NCI-H1417 (cell line): Measurements from ENCODE around the gene CORO1C.

Experiments
- DNase-seq, 3 experiments: peaks; one replicate each; lab custom pipeline; 2025; lab: John Stamatoyannopoulos, UW

Gene CORO1C

GRCh38 chr12:108616359-108616758, 115.0 kb downstream of the CORO1C start:
- no peak for DNase-seq

GRCh38 chr12:108615918-108616317, 115.4 kb downstream of the CORO1C start:
- DNase-seq = no peak

- DNase-seq = no peak
Observed at GRCh38 chr12:108614639-108615038, 116.7 kb downstream of the CORO1C start.

GRCh38 chr12:108614041-108614440, 117.3 kb downstream of the CORO1C start:
- no peak for DNase-seq

GRCh38 chr12:108613548-108613947, 117.8 kb downstream of the CORO1C start:
- no peak for DNase-seq

GRCh38 chr12:108612788-108613282, 118.5 kb downstream of the CORO1C start:
- peak in 2 of 3 experiments; percentile 35 to 46 for DNase-seq

GRCh38 chr12:108611884-108612415, 119.4 kb downstream of the CORO1C start:
- no peak for DNase-seq

- DNase-seq = no peak
Observed at GRCh38 chr12:108610856-108611605, 120.3 kb downstream of the CORO1C start.

GRCh38 chr12:108610336-108610815, 120.9 kb downstream of the CORO1C start:
- no peak for DNase-seq

GRCh38 chr12:108609537-108610335, 121.6 kb downstream of the CORO1C start:
- DNase-seq = no peak

GRCh38 chr12:108608616-108609015, 122.7 kb downstream of the CORO1C start:
- no peak for DNase-seq

GRCh38 chr12:108607981-108608600, 123.2 kb downstream of the CORO1C start:
- no peak for DNase-seq

- no peak for DNase-seq
Observed at GRCh38 chr12:108606492-108606891, 124.8 kb downstream of the CORO1C start.

- no peak for DNase-seq
Observed at GRCh38 chr12:108605690-108606406, 125.5 kb downstream of the CORO1C start.

- no peak for DNase-seq
Observed at GRCh38 chr12:108605000-108605689, 126.2 kb downstream of the CORO1C start.

GRCh38 chr12:108604208-108604941, 126.9 kb downstream of the CORO1C start:
- DNase-seq = peak in 1 of 3 experiments; percentile 28

- no peak for DNase-seq
Observed at GRCh38 chr12:108603743-108604142, 127.6 kb downstream of the CORO1C start.

- DNase-seq = no peak
Observed at GRCh38 chr12:108602976-108603704, 128.2 kb downstream of the CORO1C start.

GRCh38 chr12:108602209-108602705, 129.1 kb downstream of the CORO1C start:
- no peak for DNase-seq
